NCI-H146 treated with DMSO at 0.1 percent for 48 hours (cell line): ENCODE results near the gene SUMF1.
"Not testable (repeated sequence)": the region's sequence is repeated elsewhere in the genome, so short reads cannot be mapped to it uniquely, and the experiment has no call there.

Source experiments
- DNase-seq: peaks from one replicate; lab custom pipeline; 2025; ENCODE audit not compliant: unreplicated experiment; lab: John Stamatoyannopoulos, UW

Gene SUMF1

DNA sequence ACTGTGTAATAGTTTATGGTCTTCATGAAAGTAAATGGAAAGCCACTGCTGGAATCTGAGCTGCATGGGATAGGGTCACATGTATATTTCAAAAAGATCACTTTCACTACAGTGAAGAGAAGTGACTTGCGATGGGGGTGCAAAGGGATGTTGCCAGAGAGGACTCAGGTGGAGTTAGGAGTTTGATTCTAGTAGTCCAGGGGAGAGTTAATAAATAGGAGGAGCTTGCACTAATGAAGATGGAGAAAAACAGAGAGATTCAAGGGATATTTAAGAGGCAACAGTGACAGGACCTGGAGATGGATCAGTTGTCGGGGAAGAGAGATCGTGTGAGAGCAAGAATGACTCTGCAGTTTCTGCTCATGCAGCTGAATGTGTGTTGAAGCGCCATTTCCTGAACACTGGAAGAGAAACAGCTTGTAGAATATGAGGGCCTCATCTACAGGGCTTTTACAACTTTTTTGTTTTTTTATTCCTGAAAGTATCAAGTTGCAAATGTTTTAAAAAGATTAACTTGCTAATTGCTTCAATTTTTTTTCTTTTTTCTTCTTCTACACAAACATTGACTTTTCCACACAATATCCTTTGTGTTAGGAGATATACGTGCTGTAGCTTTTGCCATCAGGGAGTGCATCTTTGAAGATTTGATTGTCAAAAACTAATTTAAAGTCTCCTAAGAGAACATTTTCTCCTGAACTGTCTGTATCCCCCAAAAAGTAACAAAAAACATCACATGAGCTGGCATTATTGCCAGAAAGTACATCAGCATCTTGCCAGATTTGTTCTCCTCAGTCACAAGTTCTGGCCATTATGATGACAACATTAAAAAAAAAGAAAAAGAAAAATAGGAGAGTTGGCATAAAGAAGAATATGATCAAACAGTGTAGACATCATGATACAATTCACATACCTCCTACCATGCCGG lies 126.4 kb downstream of the SUMF1 start:
- DNase-seq = no peak

DNA sequence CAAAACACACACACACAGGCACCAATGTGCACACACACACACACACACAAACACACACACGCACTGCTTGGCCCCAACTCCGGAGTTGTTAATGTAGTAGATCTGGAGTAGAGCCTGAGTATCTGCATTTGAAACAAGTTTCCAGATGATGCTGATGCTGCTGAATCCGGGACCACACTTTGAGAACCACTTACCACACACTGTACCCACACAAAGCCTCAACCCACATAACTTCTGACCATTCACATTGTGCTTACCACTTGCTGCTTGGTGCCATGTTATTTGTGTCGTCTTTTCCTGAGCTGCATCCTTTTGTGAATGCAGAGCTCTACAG lies 127.0 kb downstream of the SUMF1 start:
- DNase-seq = no peak

DNA sequence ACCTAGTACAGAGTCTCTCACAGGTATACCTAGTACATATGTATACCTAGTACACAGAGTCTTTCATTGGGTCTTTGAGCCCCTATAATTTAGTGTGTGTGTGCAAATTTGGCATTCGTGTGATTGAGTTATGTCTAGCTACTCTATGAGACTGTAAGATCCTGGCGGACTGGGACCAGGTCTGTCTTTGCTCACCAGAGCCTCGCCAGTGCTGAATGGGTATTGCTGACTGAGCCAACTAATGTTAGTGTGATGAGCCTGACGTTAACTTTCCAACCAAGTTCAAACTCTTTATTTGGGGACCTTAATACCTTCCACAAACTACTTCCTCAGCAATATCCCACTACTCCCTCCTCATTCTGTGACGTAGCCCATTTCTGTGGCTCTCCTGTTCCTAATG lies 128.3 kb downstream of the SUMF1 start:
- no peak for DNase-seq

DNA sequence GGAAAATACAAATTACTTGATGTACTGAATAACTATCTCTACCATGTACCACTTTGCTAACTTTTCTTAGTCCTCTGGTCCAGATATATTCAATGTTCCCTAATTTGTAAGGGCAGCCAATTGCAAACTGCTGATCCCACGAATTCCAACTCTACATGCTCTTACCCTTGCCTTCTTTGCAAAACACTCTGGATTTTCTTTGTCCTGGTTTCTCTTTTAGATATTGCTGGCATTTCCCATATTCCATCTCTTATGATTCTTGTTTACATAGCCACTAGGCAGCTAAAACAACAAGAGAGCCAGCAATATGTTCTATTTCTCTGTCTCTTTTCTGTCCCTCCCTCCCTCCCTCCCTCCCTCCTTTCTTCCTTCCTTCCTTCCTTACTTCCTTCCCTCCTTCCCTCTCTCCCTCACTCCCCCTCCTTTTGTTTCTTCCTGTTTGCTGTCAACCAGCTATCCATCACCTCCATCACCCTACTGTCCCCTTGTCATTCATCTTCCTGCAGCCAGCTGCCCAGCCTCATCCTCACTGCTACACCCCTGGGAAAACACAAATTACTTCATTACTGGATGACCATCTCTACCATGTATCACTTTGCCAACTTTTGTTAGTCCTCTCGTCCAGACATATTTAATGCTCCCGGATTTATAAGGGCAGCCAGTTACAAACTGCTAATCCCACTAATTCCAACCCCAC lies 130.1 kb downstream of the SUMF1 start:
- no peak for DNase-seq

DNA sequence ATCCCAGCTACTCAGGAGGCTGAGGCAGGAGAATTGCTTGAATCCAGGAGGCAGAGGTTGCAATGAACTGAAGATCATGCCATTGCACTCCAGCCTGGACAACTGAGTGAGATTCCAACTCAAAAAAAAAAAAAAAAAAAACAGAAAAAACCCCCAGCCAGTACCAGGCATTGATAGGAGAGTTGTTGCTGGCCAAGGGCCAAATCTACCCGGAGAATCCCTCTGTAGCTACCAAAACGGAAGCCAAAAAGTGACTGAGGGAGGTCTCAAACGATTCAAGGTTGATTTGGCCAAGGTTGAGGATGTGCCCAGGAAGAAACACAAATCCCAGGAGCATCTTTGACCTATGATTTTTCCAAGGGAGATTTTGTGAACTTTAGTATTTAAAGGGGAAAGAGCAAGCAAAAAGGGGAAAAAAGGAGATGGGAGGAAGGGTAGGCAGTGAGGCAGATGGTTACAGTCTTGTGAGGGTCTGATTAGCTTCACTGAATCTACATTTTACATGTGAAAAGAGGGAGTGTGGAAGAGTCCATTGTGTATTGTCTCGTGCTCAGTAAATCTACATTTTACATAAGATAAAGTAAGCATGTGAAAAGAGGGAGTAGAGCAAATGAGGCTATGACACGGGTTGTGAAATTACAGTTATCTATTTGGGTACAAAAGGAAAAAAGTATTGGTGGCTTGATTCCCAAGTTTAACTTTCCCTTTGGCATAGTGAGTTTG lies 131.1 kb downstream of the SUMF1 start:
- no peak for DNase-seq

DNA sequence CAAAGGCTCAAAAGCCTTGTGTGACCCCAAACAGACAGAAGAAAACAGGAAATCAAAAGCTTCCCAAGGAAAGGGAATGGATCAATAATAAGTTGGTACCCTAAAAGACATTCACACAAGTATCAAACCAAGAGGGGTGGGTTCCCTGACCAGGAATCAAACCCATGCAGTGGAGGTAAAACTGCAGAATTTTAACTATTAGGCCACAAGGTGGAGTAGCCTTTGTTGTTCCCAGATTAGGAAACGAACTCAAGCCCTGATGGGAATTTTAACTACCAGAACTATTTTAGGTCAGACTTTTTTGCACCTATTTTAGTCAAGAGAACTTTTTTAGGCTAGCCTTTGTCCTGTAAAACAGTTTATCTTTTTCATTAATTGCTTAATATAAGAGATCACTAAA lies 132.5 kb downstream of the SUMF1 start:
- DNase-seq = no peak

DNA sequence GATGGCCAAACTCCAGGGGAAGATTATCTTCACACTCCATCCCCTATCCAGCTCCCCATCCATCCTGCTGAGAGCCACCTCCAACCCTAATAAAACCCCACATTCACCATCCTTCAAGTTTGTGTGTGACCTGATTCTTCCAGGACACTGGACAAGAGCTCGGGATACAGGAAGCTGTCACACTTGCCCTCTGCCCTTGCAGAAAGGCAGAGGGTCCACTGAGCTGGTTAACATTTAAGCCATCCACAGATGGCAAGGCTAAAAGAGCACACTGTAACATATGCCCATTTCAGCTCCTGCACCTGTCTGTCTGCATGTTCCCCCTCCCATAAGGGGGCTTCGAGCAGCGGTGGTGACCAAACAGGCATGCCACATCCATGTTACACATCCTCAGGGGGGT lies 134.1 kb downstream of the SUMF1 start:
- no peak for DNase-seq

DNA sequence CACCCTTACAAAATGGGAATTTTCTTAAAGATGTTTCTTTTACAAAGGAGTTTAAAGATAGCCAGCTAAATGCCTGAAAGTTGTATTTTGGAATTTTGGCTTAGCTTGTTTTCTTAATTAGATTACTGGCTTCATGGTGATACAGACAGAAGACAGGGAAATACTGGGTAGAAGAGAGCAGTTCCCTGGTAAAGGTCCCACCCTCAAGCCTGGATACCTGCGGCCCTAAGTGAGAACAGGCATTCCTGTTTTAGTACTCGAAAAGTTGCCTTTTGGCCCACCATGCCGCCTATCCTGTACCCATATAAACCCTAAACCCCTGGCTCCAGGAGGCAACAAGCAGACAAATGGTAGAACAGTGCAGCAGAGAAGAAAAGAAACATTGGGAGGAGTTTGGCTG lies 134.5 kb downstream of the SUMF1 start:
- no peak for DNase-seq

DNA sequence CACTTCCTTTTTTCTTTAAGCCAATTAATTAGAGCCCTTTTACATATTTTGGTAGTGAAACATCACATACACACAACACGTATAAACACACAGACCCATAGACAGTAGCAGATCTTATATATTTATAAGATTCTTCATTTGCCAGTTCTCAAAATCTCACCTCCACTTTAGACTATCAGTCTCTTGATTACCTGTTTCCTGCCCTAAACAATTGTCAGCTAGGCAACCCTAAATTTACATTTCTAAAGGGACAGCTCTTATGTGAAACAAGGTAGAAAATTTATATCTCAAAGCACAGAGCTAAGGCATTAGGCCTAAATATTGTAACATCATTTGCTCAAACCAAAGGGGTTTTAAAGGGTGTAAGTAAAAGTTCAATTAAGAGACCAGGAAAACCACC lies 135.0 kb downstream of the SUMF1 start:
- DNase-seq = no peak

DNA sequence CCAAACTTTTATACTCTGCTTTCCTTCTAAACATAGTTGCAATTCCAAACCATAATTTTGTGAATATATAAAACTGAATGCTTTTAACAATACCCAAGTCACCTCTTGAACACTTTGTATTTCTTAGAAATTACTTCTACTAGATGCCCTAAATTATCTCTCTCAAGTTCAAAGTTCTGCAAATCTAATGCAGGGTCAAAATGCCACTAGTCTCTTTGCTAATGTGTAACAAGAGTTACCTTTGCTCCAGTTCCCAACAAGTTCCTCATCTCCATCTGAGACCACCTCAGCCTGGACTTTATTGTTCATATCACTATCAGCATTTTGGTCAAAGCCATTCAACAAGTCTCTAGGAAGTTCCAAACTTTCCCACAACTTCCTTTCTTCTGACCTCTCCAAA lies 137.3 kb downstream of the SUMF1 start:
- DNase-seq = not testable (repeated sequence)

DNA sequence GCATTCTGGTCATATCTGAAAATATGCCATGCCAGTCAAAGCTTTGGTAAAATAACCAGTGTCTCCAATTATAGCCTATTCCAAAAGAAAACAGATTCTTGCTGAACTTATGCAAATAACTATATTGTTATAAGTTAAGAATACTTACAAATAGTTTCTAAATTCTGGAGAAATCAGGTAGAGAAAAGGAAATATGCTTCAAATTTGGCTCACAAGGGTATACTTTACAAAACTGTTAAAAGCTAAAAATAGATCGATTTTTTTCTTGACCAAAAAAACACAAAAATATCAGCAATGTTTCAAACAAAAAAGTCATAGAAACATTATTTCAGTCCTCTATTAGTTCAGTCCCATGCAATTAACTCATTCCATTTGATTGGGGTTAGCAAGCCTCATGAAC lies 140.2 kb downstream of the SUMF1 start:
- no peak for DNase-seq

DNA sequence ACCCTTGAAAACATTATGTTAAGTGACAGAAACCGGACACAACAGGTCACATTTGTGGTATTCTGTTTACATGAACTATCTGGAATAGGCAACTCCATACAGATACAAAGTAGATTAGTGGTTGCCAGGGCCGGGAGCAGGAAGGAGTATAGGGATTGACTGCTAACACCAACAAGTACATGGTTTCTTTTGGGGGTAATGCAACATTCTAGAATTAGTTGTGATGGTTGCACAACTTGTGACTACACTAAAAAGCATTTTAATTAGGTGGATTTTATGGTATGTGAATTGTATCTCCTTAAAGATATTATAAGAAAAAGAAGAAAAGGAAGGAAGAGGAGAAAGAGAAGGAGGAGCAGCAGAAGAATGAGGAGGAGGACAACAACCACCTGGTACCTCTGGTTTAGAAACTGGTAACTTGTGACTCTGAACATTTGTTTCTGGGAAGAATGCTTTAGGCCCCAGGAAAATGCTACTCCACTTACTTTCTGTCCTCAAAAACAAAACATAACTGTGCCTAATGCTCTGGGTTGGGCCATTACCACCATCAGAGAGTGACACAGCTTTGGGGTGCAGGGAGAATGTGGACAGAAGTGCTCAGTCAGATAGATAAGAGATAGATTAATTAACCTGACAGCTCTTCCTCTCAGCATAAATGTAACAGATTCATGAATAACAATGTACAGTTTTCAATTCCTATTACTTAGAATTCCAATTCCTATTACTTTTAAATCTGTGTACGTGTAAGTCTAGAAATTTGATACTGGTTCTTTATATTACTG lies 143.6 kb downstream of the SUMF1 start:
- no peak for DNase-seq

DNA sequence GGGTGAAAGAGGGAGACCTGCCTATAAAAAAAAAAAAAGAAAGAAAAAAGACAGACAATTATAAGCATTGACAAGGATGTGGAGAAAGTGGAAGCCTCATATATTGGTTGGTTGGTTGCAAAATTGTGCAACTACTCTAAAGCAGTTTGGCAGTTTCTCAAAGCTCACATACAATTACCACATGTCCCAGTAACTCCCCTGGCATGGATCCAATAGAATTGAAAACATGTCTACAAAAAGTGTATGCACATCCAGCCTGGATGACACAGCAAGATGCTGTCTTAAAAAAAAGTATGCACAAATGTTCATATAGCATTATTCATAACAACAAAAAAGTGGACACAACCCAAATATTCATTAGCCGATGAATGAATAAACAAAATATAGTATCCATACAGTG lies 144.4 kb downstream of the SUMF1 start:
- DNase-seq = no peak

DNA sequence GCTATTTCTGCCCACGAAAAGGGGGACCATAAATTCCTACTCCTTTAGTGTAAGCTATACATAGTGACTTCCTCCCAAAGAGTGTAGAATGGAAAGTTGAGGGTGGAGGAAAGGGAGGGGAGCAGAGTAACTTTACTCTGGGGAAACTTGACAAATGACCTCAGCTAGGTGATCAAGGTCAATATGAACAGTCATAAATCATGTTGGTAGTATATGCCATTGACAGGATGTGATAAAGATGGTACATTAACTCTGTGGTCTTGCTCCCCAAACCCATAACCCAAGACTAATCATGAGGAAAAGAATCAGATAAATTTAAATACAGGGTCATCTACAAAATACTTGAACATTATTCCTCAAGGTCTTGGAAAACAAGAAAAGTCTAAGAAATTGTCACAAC lies 145.3 kb downstream of the SUMF1 start:
- DNase-seq = no peak

DNA sequence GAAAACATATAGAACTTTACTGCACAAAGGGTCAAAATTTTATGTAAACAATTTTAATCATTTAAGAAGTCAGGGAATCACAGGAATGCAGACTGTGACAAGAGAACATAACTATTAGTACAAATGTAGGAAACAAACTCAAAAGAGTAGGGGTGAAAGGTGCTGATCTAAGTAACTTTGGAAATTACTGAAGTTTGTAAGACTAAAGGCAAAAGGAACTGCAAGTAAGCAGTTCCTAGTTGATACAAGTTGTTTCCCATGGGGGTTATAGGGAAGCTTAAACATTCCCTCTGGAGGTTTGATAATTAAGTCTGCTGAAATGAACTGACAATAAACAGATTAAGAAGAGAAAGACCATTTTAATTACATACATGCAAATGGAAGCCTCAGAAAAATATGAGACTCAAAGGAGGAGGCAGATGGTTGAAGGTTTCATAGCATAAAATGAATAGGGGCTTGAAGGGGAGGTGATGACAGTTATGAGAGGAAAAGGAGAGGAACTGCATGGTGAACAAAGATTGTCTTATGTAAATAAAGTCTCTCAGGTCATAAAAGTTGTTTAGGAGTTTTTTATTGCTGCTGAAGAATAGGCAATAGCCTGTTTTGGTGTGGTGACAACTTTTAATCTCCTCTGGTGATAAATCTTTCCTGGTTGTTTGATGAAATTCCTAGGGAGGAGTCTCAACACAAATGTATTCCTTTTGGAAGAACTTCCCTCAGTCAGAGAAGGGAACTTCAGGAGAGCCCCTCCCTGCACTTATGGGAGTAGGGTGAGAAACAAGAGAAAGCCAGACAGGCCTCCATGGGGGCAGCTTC lies 146.8 kb downstream of the SUMF1 start:
- no peak for DNase-seq

DNA sequence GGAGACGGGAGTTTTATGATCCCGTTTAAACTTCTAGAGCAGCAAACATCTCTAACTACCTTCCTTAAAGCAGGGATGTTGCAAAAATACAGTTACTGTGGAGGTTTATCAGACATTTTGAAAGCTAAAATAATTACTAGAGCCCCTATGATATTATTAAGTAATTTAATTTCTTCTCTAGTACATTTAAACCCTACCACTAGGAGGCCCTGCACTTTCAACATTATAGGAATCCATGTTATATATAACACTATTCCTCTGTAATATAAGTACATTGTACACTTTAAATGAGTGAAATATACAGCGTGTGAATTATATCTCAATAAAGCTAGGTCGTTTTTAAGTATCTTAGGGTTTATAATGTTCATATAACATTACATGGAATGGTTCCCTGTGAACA lies 152.4 kb downstream of the SUMF1 start:
- no peak for DNase-seq

DNA sequence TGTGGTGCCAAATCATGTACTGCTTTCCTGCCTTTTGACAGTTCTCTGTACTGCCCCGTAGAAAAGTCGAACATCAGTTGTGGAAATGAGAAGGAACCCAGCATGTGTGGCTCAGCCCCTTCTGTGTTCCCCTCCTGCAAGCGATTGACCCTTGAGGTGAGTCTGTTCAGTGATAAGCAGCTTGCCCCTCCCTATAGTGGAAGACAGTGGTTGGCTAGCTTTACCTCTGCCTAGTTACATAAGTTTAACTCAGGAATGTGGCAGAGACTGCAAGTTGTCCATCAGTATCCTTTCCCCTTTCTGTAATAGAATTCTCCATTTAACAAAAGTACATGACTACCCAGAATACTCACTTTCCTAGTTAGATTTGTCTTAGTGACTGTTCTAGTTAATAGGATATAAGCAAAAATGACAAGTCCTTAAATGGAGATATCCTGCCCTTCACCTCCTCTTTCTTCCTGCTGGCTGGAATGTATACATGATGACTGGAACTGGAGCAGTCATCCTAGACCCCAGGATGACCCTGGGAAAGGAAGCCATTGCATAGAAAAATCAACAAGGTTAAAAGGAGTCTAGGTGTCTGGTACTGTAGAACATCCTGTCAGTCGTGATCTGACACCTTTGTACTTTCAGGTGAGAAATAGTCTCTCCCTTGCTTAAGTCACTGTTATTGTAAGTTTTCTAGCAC lies 153.3 kb downstream of the SUMF1 start:
- no peak for DNase-seq

DNA sequence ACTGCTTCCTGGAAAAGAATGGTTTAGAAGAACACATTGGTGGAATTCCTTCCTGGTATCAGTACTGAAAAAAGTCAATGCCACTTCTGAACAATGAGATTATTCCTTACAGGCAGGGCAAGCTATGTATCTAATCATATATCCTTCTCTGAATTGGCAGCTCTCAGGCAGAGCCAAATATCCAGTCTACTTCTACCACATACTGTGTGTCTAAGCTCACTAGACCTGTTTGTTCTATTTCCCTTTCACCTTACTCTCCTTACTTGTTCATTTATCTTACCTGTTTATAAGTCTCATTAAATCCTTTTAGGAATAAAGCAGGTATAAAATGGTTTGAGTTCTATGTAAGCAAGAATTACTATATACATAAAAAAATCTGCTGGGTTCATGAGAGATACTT lies 155.6 kb downstream of the SUMF1 start:
- DNase-seq = no peak
